HG03135 (cell line): Measurements from ENCODE around the gene HOXA2.

ENCODE experiments used
- ATAC-seq: cut with Tn5 transposase; IDR thresholded peaks from one replicate; pipeline ENCODE4 v1.9.1; 2021; ENCODE audit warnings: mild to moderate bottlenecking, moderate library complexity; ENCODE audit not compliant: unreplicated experiment

The HOXA2 gene

GRCh38 chr7:27101171-27101956, 1.1 kb downstream of the HOXA2 start:
- no peak for ATAC-seq

GRCh38 chr7:27100694-27101170, 1.8 kb downstream of the HOXA2 start:
- ATAC-seq = no peak

- ATAC-seq = no peak
These were observed 2.8 kb downstream of the HOXA2 start for GRCh38 chr7:27099453-27100370.

- no peak for ATAC-seq
These were observed 3.7 kb downstream of the HOXA2 start for GRCh38 chr7:27098578-27099451.

- ATAC-seq = no peak
These were observed 4.6 kb downstream of the HOXA2 start for GRCh38 chr7:27097686-27098577.

GRCh38 chr7:27096768-27097514, 5.5 kb downstream of the HOXA2 start:
- no peak for ATAC-seq

- ATAC-seq = peak; percentile 81
These were observed 6.4 kb downstream of the HOXA2 start, which contains the start of gene HOXA1 for GRCh38 chr7:27095897-27096767. Gene HOXA1 (minus strand): TSS chr7:27096000. CDS start chr7:27095912, 88 bp downstream.

- ATAC-seq = no peak
These were observed 7.2 kb downstream of the HOXA2 start for GRCh38 chr7:27095050-27095896.

- no peak for ATAC-seq
These were observed 8.0 kb downstream of the HOXA2 start for GRCh38 chr7:27094304-27095049.

GRCh38 chr7:27093184-27093895, 9.1 kb downstream of the HOXA2 start:
- no peak for ATAC-seq

- no peak for ATAC-seq
These were observed 9.7 kb downstream of the HOXA2 start for GRCh38 chr7:27092819-27093110.

- ATAC-seq = no peak
These were observed 10.3 kb downstream of the HOXA2 start for GRCh38 chr7:27091941-27092818.

- ATAC-seq = no peak
These were observed 11.4 kb downstream of the HOXA2 start for GRCh38 chr7:27091105-27091504.

GRCh38 chr7:27088002-27088922, 14.2 kb downstream of the HOXA2 start:
- no peak for ATAC-seq
